GM19025 (cell line): ENCODE data around the gene LTN1.

Experiments used
- ATAC-seq: cut with Tn5 transposase; IDR thresholded peaks from one replicate; pipeline ENCODE4 v1.9.1; 2021; ENCODE audit warnings: mild to moderate bottlenecking, low read depth, moderate library complexity; ENCODE audit not compliant: unreplicated experiment

Gene LTN1

GRCh38 chr21:28986677-28987076 lies 6.0 kb downstream of the LTN1 start:
- ATAC-seq = no peak

DNA sequence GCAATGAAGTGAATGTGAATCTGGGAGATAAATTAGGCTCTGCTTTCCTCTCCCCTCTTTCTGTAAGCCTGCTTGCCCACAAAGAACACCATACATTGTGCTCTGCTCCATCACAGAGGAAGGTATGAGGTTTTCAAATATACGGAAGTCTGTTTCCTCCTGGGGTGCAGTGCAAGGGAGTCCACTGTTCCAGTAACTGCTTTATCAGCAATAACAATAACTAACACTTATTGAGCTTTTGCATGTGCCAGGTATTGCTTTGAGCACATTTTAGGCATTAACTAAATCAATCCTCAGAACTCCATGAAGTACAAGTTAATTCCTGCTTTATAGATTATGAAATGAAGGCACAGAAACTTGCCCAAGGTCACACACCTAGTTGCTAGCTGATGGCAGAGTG lies 10.0 kb downstream of the LTN1 start:
- no peak for ATAC-seq

GRCh38 chr21:28979092-28979491 lies 13.6 kb downstream of the LTN1 start:
- ATAC-seq = no peak

- no peak for ATAC-seq
These were observed 17.3 kb downstream of the LTN1 start for GRCh38 chr21:28975397-28975796.

DNA sequence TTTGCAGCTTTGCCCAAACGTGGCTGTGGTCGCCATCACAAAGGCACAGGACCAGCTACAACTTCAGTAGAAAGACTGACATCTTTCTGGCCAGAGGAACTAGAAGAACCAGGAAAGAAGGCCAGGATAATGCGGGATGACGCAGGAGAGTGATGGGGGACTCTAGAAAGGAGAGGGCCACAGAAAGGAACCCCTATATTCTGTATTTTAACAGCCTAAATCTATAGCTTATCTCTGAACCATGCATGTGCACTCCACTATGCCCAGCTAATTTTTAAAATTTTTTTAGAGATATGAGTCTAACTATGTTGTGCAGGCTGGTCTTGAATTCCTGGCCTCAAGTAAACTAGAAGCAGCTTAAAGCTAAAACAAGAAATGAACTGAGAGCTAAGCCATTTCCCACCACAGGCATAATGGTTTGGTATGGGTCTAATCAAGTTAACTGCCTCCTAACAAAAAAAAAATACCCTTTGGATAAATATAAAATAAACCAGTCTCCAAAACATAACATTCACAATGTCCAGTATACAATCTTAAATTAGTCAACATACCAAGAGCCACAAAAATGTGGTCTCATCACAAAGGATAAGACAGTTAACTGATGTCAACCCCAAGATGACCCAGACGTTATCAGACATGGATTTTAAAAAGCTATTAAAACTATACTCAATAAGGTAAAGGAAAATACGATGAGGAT lies 18.0 kb downstream of the LTN1 start:
- ATAC-seq = no peak

GRCh38 chr21:28972398-28972797 lies 20.3 kb downstream of the LTN1 start:
- ATAC-seq = no peak

DNA sequence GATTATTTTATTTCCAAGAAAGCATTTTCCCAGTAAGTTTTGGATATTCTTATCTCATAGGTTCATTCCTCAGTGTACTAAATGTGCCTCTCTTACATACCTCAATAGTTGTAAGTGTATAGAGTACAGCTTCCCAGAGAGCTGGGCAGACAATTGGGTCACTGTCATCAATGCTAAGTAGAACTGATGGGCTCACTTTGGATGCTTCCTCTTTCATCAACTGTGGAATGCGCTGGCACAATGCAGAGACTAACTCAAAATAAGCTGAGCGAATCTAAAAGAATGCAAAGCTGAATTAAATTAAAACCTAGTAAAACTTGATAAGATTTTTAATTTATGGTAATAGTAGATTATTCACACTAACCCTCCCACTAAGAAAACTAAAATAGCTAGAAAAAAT lies 21.5 kb downstream of the LTN1 start:
- ATAC-seq = no peak

DNA sequence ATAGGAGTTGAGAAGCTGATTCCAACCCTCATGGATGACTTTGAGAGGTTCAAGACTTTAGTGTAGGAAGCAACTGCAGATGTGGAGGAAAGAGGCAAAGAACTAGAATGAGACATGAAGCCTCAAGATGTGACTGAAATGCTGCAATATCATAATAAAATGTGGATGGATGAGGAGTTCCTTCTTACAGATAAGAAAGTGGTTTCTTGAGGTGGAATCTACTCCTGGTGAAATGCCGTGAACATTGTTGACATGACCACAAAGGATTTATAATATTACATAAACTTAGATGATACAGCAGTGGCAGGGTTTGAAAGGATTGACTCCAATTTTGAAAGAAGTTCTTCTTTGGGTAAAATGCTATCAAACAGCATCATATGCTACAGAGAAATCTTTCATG lies 28.8 kb downstream of the LTN1 start:
- ATAC-seq = no peak

GRCh38 chr21:28962465-28962864 lies 30.2 kb downstream of the LTN1 start:
- ATAC-seq = no peak

DNA sequence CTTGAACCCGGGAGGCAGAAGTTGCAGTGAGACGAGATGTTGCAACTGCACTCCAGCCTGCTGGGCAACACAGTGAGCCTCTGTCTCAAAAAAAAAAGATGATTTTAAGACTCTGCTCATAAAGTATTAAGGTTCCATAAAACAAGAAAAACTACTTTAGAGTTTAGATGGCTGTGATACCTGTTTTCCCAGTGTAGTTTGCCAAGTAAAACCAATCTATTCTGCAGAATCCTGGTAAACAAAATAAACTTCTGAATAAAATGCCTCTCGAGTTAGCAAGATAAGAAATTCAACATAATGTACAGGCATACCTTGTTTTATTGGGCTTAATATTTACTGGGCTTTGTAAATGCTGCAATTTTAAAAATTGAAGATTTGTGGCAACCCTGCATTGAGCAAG lies 30.8 kb downstream of the LTN1 start:
- ATAC-seq = no peak

GRCh38 chr21:28960245-28960644 lies 32.4 kb downstream of the LTN1 start:
- ATAC-seq = no peak

DNA sequence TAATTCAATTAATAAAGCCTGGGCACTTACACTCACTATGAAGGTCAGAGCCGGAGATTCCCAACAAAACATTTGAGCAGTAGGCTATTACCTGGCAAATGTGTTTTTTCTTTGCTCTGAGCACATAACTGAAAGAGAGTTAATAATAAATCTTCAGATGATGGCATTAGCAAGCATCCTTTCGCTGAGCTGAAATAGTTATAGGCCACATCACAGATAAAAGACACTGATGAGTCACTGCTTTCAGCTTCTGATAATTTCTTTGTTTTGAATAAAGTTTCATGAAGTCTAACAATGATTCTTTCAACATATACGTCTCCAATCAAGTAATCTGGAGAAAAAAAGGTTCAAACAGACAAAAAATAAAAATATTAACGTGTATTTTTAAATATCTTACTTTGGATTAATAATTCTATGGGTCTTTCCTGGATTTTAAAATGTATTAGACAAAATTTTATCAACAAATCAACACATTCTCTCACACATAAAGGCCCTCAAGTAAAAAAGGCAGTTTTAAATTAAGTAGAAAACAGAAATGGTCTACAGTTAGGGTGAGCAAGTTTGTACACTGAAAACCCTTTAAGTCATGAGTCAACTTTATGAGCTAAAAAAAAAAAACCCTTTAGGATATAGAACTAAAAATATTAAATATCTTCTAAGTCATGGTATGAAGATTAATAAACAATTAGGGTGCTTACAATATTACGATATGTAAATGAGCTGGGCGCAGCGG lies 33.1 kb downstream of the LTN1 start:
- ATAC-seq = no peak

DNA sequence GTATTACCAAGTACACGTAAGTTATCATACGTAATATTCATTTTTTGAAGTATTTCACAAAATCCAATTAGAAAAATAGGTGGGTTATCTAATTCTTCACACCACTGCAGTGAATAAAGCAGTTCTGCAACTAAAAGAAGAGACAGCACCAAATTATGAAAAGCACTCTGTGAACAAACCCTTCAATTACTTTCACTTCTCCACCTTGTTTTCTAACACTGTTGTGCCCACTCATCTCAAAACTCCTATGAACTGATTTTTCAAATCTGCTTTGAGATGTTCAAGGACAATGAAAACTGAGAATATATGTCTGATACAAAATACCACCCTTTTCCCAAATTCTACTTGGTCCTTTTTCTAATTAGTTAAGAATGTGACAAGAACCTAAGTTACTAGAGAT lies 39.4 kb downstream of the LTN1 start:
- ATAC-seq = no peak

DNA sequence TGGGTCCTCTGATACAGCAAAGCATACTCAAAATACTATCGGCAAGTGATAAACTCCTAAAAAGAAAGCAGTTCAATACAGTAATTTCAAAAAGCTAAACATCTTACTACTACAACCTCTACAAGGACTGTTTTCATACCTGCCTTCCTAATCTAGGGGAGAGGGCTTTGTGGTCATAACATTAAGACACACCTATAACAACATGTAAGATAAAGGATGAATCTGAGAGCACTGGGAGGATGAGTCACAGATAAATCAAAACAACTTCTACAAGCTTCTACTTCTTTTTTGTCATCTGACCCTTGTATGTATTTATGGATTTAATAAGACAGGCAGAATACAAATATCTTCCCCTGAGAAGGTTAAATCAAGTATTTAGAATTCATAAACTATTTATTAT lies 40.0 kb downstream of the LTN1 start:
- no peak for ATAC-seq

GRCh38 chr21:28949318-28949717 lies 43.4 kb downstream of the LTN1 start:
- no peak for ATAC-seq

DNA sequence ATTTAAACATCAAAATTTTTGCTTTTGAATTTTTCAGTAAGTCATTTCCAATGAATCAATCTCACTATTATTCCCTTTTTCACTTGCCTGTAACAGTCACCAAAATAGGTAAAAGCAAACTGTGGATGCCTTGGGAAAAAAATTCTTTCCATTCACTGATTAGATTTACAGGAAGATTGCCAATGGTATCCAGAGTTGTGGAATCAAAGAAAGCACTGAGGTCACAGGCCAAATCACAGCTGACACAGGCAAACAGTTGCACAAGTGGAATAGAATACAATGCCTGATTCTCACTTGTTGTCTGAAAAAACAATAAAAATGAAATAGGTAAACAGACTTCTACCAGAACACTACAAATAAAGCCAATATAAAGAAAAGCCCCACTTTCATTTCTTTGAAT lies 48.4 kb downstream of the LTN1 start:
- no peak for ATAC-seq

GRCh38 chr21:28943631-28944030 lies 49.0 kb downstream of the LTN1 start:
- no peak for ATAC-seq

DNA sequence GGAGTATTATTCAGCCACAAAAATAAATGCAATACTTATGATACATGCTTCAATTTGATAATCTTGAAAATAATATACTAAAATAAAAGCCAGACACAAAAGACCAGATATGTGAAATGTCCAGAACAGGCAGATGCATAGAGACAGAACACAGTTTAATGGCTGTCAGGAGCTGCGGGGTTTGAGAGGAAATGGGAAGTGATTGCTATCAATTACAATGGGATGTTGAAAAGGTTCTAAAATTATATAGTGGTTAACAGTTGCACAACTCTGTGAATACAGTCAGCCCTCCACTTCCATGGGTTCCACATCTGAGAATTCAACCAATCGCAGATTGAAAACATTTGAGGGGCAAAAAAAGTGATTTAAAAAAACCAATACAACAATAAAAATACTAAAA lies 54.0 kb downstream of the LTN1 start:
- ATAC-seq = no peak

GRCh38 chr21:28937737-28938136 lies 54.9 kb downstream of the LTN1 start:
- ATAC-seq = no peak

GRCh38 chr21:28936721-28937120 lies 56.0 kb downstream of the LTN1 start:
- ATAC-seq = no peak

- no peak for ATAC-seq
These were observed 56.6 kb downstream of the LTN1 start for GRCh38 chr21:28936036-28936435.

- ATAC-seq = no peak
These were observed 60.0 kb downstream of the LTN1 start for GRCh38 chr21:28932717-28933116.
